ENCODE measurements around the gene PARP12. TPM values are rescaled to one million over a fixed set of nuclear protein-coding genes. Genes with fewer than 3 reads are reported as not detected.
A peak's percentile ranks its signal among the peaks of the same experiment; 100 is the strongest.

PARP12 gene
- total and polyA plus RNA-seq, 9 of the 15 experiments (the other 6 are each of a cell fraction or from before 2014, with no cell fraction given) = 4.6 to 40.4 (median 23.5) TPM

DNA sequence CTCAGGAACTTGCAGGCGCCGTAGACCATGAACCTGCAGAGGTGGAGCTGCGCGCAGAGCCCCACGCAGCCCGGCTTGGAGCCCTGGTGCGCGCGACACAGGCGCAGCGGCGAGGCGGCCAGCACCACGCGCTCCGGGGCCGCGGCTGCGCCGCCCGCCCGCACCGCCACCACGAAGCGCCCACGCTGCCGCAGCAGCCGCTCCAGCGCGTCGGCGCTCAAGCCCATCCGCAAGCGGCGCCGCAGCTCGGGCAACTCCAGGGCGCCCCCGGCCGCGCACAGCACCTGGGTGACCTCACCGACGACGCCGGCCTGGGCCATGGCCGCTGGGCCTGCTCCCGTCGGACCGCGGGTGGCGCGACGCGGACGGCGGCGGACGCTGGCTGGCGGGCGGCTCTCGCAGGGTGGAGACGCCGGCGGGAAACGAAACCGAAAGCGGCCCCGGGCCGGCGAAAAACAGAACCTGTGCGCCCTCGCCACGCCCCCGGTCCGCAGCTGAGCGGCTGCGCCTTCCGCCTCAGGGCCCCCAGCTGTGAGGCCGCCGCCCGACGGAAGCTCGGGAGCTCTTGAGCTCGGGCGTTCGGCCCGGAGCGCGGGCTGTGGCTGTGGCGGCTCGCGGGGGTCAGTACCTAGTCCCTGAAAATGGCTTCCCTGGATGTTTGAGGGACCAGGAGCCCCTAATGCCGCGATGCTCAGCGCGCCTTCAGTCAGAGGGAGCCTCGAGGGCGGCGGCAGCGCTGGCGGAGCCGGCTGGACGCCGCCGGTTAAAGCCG is at the start of gene PARP12 (continued):
- TF ChIP-seq CGGBP1 (CRISPR knock-in tag; IDR thresholded peaks at IDR 0.05) = no peak
- TF ChIP-seq SREBF2 (CRISPR knock-in tag; IDR thresholded peaks at IDR 0.05) = no peak
- TF ChIP-seq GTF3C2 (IDR thresholded peaks at IDR 0.05; ENCODE audit: borderline replicate concordance, extremely low read depth, insufficient read length) = no peak
- TF ChIP-seq HNRNPUL1 (IDR thresholded peaks at IDR 0.05; ENCODE audit: low read length) = no peak
- no peak for TF ChIP-seq MTA2 (IDR thresholded peaks at IDR 0.05; ENCODE audit: low read depth)
- peak; percentile 100 for TF ChIP-seq IRF2 (CRISPR knock-in tag; IDR thresholded peaks at IDR 0.05)
- no peak for TF ChIP-seq EWSR1 (IDR thresholded peaks at IDR 0.05; ENCODE audit: borderline replicate concordance, low read depth, partially characterized antibody)
- peak; percentile 62 for TF ChIP-seq EGR1 (conservative IDR thresholded peaks at IDR 0.05)
- peak; percentile 97 for TF ChIP-seq ZBTB1 (CRISPR knock-in tag; IDR thresholded peaks at IDR 0.05; ENCODE audit: borderline replicate concordance, low read depth)
- no peak for TF ChIP-seq GABPB2 (CRISPR knock-in tag; conservative IDR thresholded peaks at IDR 0.05)
- TF ChIP-seq PHTF2 (CRISPR knock-in tag; IDR thresholded peaks at IDR 0.05) = no peak
- TF ChIP-seq, protein P1, sequence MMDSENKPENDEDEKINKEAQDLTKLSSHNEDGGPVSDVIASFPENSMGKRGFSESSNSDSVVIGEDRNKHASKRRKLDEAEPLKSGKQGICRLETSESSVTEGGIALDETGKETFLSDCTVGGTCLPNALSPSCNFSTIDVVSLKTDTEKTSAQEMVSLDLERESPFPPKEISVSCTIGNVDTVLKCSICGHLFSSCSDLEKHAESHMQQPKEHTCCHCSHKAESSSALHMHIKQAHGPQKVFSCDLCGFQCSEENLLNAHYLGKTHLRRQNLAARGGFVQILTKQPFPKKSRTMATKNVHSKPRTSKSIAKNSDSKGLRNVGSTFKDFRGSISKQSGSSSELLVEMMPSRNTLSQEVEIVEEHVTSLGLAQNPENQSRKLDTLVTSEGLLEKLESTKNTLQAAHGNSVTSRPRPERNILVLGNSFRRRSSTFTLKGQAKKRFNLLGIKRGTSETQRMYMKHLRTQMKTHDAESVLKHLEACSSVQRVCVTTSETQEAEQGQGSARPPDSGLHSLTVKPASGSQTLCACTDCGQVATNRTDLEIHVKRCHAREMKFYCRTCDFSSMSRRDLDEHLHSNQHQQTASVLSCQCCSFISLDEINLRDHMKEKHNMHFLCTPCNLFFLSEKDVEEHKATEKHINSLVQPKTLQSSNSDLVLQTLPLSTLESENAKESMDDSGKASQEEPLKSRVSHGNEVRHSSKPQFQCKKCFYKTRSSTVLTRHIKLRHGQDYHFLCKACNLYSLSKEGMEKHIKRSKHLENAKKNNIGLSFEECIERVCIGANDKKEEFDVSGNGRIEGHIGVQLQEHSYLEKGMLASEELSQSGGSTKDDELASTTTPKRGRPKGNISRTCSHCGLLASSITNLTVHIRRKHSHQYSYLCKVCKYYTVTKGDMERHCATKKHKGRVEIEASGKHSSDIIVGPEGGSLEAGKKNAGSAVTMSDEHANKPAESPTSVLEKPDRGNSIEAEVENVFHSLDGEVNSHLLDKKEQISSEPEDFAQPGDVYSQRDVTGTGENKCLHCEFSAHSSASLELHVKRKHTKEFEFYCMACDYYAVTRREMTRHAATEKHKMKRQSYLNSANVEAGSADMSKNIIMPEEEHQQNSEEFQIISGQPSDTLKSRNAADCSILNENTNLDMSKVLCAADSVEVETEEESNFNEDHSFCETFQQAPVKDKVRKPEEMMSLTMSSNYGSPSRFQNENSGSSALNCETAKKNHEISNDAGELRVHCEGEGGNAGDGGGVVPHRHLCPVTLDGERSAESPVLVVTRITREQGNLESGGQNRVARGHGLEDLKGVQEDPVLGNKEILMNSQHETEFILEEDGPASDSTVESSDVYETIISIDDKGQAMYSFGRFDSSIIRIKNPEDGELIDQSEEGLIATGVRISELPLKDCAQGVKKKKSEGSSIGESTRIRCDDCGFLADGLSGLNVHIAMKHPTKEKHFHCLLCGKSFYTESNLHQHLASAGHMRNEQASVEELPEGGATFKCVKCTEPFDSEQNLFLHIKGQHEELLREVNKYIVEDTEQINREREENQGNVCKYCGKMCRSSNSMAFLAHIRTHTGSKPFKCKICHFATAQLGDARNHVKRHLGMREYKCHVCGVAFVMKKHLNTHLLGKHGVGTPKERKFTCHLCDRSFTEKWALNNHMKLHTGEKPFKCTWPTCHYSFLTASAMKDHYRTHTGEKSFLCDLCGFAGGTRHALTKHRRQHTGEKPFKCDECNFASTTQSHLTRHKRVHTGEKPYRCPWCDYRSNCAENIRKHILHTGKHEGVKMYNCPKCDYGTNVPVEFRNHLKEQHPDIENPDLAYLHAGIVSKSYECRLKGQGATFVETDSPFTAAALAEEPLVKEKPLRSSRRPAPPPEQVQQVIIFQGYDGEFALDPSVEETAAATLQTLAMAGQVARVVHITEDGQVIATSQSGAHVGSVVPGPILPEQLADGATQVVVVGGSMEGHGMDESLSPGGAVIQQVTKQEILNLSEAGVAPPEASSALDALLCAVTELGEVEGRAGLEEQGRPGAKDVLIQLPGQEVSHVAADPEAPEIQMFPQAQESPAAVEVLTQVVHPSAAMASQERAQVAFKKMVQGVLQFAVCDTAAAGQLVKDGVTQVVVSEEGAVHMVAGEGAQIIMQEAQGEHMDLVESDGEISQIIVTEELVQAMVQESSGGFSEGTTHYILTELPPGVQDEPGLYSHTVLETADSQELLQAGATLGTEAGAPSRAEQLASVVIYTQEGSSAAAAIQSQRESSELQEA (IDR thresholded peaks at IDR 0.05; ENCODE audit: low read depth) = peak; percentile 86
- TF ChIP-seq ZEB2 (IDR thresholded peaks at IDR 0.05) = no peak
- TF ChIP-seq ZC3H11A (IDR thresholded peaks at IDR 0.05; ENCODE audit: low read depth, low read length) = no peak
- no peak for TF ChIP-seq CCAR2 (IDR thresholded peaks at IDR 0.05; ENCODE audit: low read depth, low read length)
- peak; percentile 59 for TF ChIP-seq CREM (IDR thresholded peaks at IDR 0.05; ENCODE audit: low read depth)
- no peak for TF ChIP-seq RBM17 (IDR thresholded peaks at IDR 0.05; ENCODE audit: borderline replicate concordance, low read depth, low read length)
- peak; percentile 94; the same call in 1 of the 2 replicates for TF ChIP-seq MYNN (IDR thresholded peaks at IDR 0.05)
- no peak for TF ChIP-seq MYNN (CRISPR knock-in tag; IDR thresholded peaks at IDR 0.05)

Measured in K562 (cell line).